ENCODE measurements around the gene JUN. TPM values are rescaled to one million over a fixed set of nuclear protein-coding genes. Genes with fewer than 3 reads are reported as not detected.

Gene JUN
- total and polyA plus RNA-seq, 2 of the 13 experiments (the other 11 are each of a cell fraction or from before 2014, with no cell fraction given): 18.2 to 22.3 TPM

DNA sequence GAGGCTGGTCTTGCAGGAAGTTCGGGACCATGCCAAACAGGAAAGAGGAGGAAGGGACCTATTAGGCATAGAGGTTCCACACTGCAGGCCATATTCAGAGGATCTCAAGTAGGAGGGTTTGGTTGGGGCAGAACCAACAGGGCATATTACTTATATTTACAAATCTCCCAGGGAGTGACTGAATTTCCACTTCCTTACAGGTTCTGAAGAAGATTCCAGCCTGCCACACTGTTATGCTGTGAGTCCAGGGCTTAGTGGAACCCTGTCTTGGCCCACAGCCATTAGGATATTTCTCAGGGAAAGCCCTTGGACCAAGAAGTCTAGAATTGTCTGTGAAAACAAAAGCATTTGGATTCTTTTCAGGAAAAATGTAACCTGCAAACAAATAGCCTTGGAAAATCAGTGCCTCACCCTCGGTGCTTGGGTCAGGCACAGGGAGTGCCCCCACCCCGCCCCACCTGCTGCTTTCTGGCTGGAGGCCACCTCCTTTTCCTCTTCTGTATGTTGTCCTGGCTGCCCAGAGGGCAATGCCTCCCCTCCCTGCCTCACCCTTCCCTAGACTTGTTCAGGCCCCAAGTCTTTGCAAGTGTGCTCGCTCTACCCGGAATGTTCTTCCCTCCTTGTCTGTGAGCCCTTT is 41.0 kb upstream of the JUN start:
- Histone ChIP-seq H3K9ac (ENCODE audit: insufficient read depth, low read depth, low read length) (no peak overlapping the region), H3K4me1 (ENCODE audit: insufficient read depth, low read length) (peaks cover 5% of the 10 kb centered on the region), H3K36me3 (replicated peaks in 1 of 2; ENCODE audit: control insufficient read depth in 1 of 2, insufficient read depth in 2 of 2, low read length in 2 of 2) (no peaks in the 10 kb centered on the region), H3K27me3 (ENCODE audit: control insufficient read depth in 1 of 2, insufficient read depth in 2 of 2, low read length in 2 of 2) (0 out of 5 replicates have a peak, but pooled peaks cover 0 to 1% of the 10 kb centered on the region in 2 experiments), H3K27ac (ENCODE audit: extremely low read length, insufficient read depth, low read length) (no peak overlapping the region), H3K4me2 (ENCODE audit: low read depth, low read length) (no peak overlapping the region), H2AFZ (ENCODE audit: low read length) (no peak overlapping the region), H3K79me2 (ENCODE audit: insufficient read depth, low read length) (no peaks in the 10 kb centered on the region), H4K20me1 (ENCODE audit: insufficient read depth, low read length) (no peaks in the 10 kb centered on the region), H3K9me3 (ENCODE audit: low read length) (peaks cover 17% of the 10 kb centered on the region), H3K4me3 (replicated peaks in 1 of 3; ENCODE audit: insufficient read depth in 1 of 3, low read depth in 2 of 3, low read length in 3 of 3) (no peak overlapping the region)
- no TSS peak for BruUV-seq (replicated peaks)
- POLR2A ChIA-PET: no interaction called here
- intact Hi-C loops (cut with micrococcal nuclease; ENCODE audit: unreplicated experiment) (no loop called here), in situ Hi-C loops (cut with HindIII; ENCODE audit: extremely low pct_ligation_motif_present, low pct_unique_long_range_greater_than_20kb) (no loop called here)
- DNase-seq (ENCODE audit: low spot score) (no peak), FAIRE-seq (no peak), ATAC-seq (no peak)
- CTCF ChIA-PET (ENCODE audit: low intra/inter-chr PET ratio, low total read pairs): no interaction called here
- TF ChIP-seq HNRNPLL (IDR thresholded peaks at IDR 0.05; ENCODE audit: low read depth, low read length, poor library complexity, severe bottlenecking) (no peak), CCAR2 (optimal IDR thresholded peaks at IDR 0.05; ENCODE audit: low read depth, low read length) (no peak), ZNF577 (CRISPR knock-in tag; IDR thresholded peaks at IDR 0.05; ENCODE audit: borderline replicate concordance, low read depth) (no peak), ZNF441 (CRISPR knock-in tag; IDR thresholded peaks at IDR 0.05; ENCODE audit: borderline replicate concordance) (no peak), ZNF775 (CRISPR knock-in tag; IDR thresholded peaks at IDR 0.05; ENCODE audit: borderline replicate concordance) (no peak), ZNF660 (CRISPR knock-in tag; IDR thresholded peaks at IDR 0.05; ENCODE audit: borderline replicate concordance, low read depth) (no peak), GFI1 (CRISPR knock-in tag; IDR thresholded peaks at IDR 0.05; ENCODE audit: borderline replicate concordance) (no peak), BCL3 (CRISPR knock-in tag; IDR thresholded peaks at IDR 0.05) (no peak), SAFB2 (CRISPR knock-in tag; IDR thresholded peaks at IDR 0.05; ENCODE audit: borderline replicate concordance, low read depth) (no peak), ZBTB8A (CRISPR knock-in tag; IDR thresholded peaks at IDR 0.05; ENCODE audit: borderline replicate concordance, low read depth) (no peak), ZNF263 (CRISPR knock-in tag; IDR thresholded peaks at IDR 0.05) (no peak), SNAPC2 (CRISPR knock-in tag; IDR thresholded peaks at IDR 0.05) (no peak), ZNF780A (CRISPR knock-in tag; IDR thresholded peaks at IDR 0.05) (no peak)
- TF ChIP-seq, protein P1, sequence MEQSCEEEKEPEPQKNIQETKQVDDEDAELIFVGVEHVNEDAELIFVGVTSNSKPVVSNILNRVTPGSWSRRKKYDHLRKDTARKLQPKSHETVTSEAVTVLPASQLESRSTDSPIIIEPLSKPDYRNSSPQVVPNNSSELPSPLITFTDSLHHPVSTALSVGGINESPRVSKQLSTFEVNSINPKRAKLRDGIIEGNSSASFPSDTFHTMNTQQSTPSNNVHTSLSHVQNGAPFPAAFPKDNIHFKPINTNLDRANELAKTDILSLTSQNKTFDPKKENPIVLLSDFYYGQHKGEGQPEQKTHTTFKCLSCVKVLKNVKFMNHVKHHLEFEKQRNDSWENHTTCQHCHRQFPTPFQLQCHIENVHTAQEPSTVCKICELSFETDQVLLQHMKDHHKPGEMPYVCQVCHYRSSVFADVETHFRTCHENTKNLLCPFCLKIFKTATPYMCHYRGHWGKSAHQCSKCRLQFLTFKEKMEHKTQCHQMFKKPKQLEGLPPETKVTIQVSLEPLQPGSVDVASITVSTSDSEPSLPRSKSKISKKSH (CRISPR knock-in tag; IDR thresholded peaks at IDR 0.05; ENCODE audit: borderline replicate concordance): no peak
- TF ChIP-seq, protein P2, sequence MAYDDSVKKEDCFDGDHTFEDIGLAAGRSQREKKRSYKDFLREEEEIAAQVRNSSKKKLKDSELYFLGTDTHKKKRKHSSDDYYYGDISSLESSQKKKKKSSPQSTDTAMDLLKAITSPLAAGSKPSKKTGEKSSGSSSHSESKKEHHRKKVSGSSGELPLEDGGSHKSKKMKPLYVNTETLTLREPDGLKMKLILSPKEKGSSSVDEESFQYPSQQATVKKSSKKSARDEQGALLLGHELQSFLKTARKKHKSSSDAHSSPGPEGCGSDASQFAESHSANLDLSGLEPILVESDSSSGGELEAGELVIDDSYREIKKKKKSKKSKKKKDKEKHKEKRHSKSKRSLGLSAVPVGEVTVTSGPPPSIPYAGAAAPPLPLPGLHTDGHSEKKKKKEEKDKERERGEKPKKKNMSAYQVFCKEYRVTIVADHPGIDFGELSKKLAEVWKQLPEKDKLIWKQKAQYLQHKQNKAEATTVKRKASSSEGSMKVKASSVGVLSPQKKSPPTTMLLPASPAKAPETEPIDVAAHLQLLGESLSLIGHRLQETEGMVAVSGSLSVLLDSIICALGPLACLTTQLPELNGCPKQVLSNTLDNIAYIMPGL (CRISPR knock-in tag; IDR thresholded peaks at IDR 0.05; ENCODE audit: borderline replicate concordance in 1 of 2, low read depth in 1 of 2): no peak
- TF ChIP-seq, protein P3, sequence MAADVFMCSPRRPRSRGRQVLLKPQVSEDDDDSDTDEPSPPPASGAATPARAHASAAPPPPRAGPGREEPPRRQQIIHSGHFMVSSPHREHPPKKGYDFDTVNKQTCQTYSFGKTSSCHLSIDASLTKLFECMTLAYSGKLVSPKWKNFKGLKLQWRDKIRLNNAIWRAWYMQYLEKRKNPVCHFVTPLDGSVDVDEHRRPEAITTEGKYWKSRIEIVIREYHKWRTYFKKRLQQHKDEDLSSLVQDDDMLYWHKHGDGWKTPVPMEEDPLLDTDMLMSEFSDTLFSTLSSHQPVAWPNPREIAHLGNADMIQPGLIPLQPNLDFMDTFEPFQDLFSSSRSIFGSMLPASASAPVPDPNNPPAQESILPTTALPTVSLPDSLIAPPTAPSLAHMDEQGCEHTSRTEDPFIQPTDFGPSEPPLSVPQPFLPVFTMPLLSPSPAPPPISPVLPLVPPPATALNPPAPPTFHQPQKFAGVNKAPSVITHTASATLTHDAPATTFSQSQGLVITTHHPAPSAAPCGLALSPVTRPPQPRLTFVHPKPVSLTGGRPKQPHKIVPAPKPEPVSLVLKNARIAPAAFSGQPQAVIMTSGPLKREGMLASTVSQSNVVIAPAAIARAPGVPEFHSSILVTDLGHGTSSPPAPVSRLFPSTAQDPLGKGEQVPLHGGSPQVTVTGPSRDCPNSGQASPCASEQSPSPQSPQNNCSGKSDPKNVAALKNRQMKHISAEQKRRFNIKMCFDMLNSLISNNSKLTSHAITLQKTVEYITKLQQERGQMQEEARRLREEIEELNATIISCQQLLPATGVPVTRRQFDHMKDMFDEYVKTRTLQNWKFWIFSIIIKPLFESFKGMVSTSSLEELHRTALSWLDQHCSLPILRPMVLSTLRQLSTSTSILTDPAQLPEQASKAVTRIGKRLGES (CRISPR knock-in tag; IDR thresholded peaks at IDR 0.05; ENCODE audit: borderline replicate concordance): no peak
- 18% methylated on average over 5 of the region's 5 CpGs for WGBS (ENCODE audit: low lambda C conversion rate)

Measured in HepG2 (cell line).